H1 (cell line): ENCODE data around the gene LBH. TPM values are rescaled to one million over a fixed set of nuclear protein-coding genes. Genes with fewer than 3 reads are reported as not detected.

Source experiments
- CTCF ChIA-PET: fragments of 300-600 bp; sonication (Branson Sonifier 250); formaldehyde crosslinking; loops from one replicate; lab custom pipeline; 2021; ENCODE audit not compliant: partially characterized antibody; lab: Charles Lee
- POLR2A ChIA-PET: fragments of 300-600 bp; sonication (Branson Sonifier 250); formaldehyde crosslinking; loops from one replicate; lab custom pipeline; 2021; ENCODE audit warnings: inconsistent platforms; ENCODE audit not compliant: partially characterized antibody; lab: Charles Lee
- DNase-seq, 2 experiments: peaks; one replicate each; pipeline versions ENCODE4 v3.0.0 to v3.0.0-alpha.2; 2010 to 2022; ENCODE audit warnings: low spot score in 2 of 2, low read depth in 1 of 2, mixed read lengths in 1 of 2
- FAIRE-seq: peaks from 2 replicates; lab custom pipeline; 2011; peaks lifted over from hg19 to GRCh38; lab: Jason Lieb, UNC
- H2AFZ ChIP-seq: 2 replicates; pipeline ENCODE4 v1.8.1; 2012; ENCODE audit warnings: low read length, inconsistent platforms
- H2AK5ac ChIP-seq: 2 replicates; pipeline ENCODE4 v1.6.1; 2013; ENCODE audit warnings: low read depth, low read length
- H2BK120ac ChIP-seq: replicated peaks from 2 replicates; pipeline ENCODE3; 2013; ENCODE audit warnings: low read depth, low read length, inconsistent platforms
- H2BK12ac ChIP-seq: 2 replicates; pipeline ENCODE4 v1.6.1; 2013; ENCODE audit warnings: low read depth, low read length
- H2BK15ac ChIP-seq: 2 replicates; pipeline ENCODE4 v1.6.1; 2013; ENCODE audit warnings: low read length
- H2BK20ac ChIP-seq: 2 replicates; pipeline ENCODE4 v1.6.1; 2013; ENCODE audit warnings: low read length
- H2BK5ac ChIP-seq: 2 replicates; pipeline ENCODE4 v1.6.1; 2013; ENCODE audit warnings: low read depth, low read length
- H3K14ac ChIP-seq: 2 replicates; pipeline ENCODE4 v1.6.1; 2013; ENCODE audit warnings: inconsistent platforms; ENCODE audit not compliant: insufficient read length
- H3K18ac ChIP-seq: 2 replicates; pipeline ENCODE4 v1.6.1; 2013; ENCODE audit warnings: low read length; ENCODE audit errors: extremely low read depth
- H3K23ac ChIP-seq: 2 replicates; pipeline ENCODE4 v1.6.1; 2013; ENCODE audit warnings: inconsistent platforms; ENCODE audit not compliant: insufficient read length
- H3K23me2 ChIP-seq: 2 replicates; pipeline ENCODE4 v1.6.1; 2013; ENCODE audit warnings: low read depth, low read length
- H3K27ac ChIP-seq: 2 replicates; pipeline ENCODE4 v1.6.1; 2011; ENCODE audit warnings: low read depth, low read length, inconsistent platforms
- H3K27me3 ChIP-seq, 4 experiments: replicated peaks in 1 of 4; 1 replicate in 1 of 4; 2 replicates in 3 of 4; pipeline versions ENCODE4 v1.6.1 to v1.8.1; 2011 to 2013; ENCODE audit warnings: low read length in 3 of 4, mild to moderate bottlenecking in 3 of 4, inconsistent platforms in 2 of 4, mixed read lengths in 2 of 4, moderate library complexity in 1 of 4; ENCODE audit not compliant: control insufficient read depth in 3 of 4, insufficient read depth in 3 of 4; ENCODE audit errors: extremely low read depth in 1 of 4
- H3K36me3 ChIP-seq, 4 experiments: 2 replicates each; pipeline versions ENCODE4 v1.6.1 to v1.8.1; 2011 to 2013; ENCODE audit warnings: mild to moderate bottlenecking in 4 of 4, low read length in 3 of 4, moderate library complexity in 2 of 4, control low read depth in 1 of 4, inconsistent platforms in 1 of 4; ENCODE audit not compliant: insufficient read depth in 4 of 4, control insufficient read depth in 2 of 4
- H3K4ac ChIP-seq: replicated peaks from 2 replicates; pipeline ENCODE3; 2013; ENCODE audit warnings: low read length, low read depth, mixed read lengths, inconsistent platforms; ENCODE audit not compliant: insufficient read length
- H3K4me1 ChIP-seq, 4 experiments: replicated peaks in 1 of 4; 1 replicate in 1 of 4; 2 replicates in 3 of 4; pipeline versions ENCODE4 v1.6.1 to v1.8.1; 2011 to 2013; ENCODE audit warnings: low read length in 3 of 4, inconsistent platforms in 2 of 4, mixed read lengths in 1 of 4; ENCODE audit not compliant: insufficient read depth in 4 of 4, control insufficient read depth in 3 of 4
- H3K4me2 ChIP-seq, 2 experiments: 2 replicates each; pipeline versions ENCODE4 v1.6.1 to v1.8.1; 2011 to 2013; ENCODE audit warnings: low read depth in 2 of 2, low read length in 2 of 2, control low read depth in 1 of 2, inconsistent platforms in 1 of 2, mild to moderate bottlenecking in 1 of 2; ENCODE audit not compliant: insufficient read depth in 1 of 2
- H3K4me3 ChIP-seq, 4 experiments: fragments of 200-600, 300-600 bp in 1 of 4; sonication (generic), shearing (Covaris generic), sonication (Bioruptor Twin) in 1 of 4; 2 replicates each; pipeline versions ENCODE4 v1.5.1 to v1.8.1; 2011 to 2016; ENCODE audit warnings: low read length in 4 of 4, low read depth in 3 of 4, control low read depth in 2 of 4, inconsistent platforms in 2 of 4, mild to moderate bottlenecking in 2 of 4, mixed read lengths in 1 of 4, moderate library complexity in 1 of 4; ENCODE audit not compliant: insufficient read depth in 2 of 4; ENCODE audit errors: extremely low read depth in 1 of 4
- H3K56ac ChIP-seq: replicated peaks from 2 replicates; pipeline ENCODE3; 2013; ENCODE audit warnings: low read depth, mild to moderate bottlenecking, mixed read lengths, low read length, inconsistent platforms; ENCODE audit not compliant: insufficient read length
- H3K79me1 ChIP-seq: 2 replicates; pipeline ENCODE4 v1.6.1; 2013; ENCODE audit warnings: low read depth, low read length, control low read depth
- H3K79me2 ChIP-seq, 2 experiments: 2 replicates each; pipeline versions ENCODE4 v1.6.1 to v1.8.1; 2012 to 2013; ENCODE audit warnings: low read length in 2 of 2, mild to moderate bottlenecking in 2 of 2, inconsistent platforms in 1 of 2; ENCODE audit not compliant: insufficient read depth in 2 of 2, control insufficient read depth in 1 of 2
- H3K9ac ChIP-seq, 4 experiments: replicated peaks in 1 of 4; 1 replicate in 1 of 4; 2 replicates in 3 of 4; pipeline versions ENCODE4 v1.6.1 to v1.8.1; 2011 to 2013; ENCODE audit warnings: low read depth in 3 of 4, low read length in 3 of 4, control low read depth in 2 of 4, mild to moderate bottlenecking in 2 of 4, moderate library complexity in 2 of 4, inconsistent platforms in 1 of 4; ENCODE audit errors: extremely low read depth in 1 of 4
- H3K9me3 ChIP-seq, 2 experiments: 2 replicates each; pipeline versions ENCODE4 v1.6.1 to v1.8.1; 2012 to 2013; ENCODE audit warnings: mild to moderate bottlenecking in 2 of 2, moderate library complexity in 2 of 2, control low read depth in 1 of 2, inconsistent platforms in 1 of 2, low read depth in 1 of 2, low read length in 1 of 2, mixed read lengths in 1 of 2; ENCODE audit not compliant: insufficient read depth in 2 of 2
- H4K20me1 ChIP-seq, 2 experiments: replicated peaks in 1 of 2; 2 replicates each; pipeline versions ENCODE3 to v1.8.1; 2011 to 2013; ENCODE audit warnings: inconsistent platforms in 2 of 2, low read length in 2 of 2, mild to moderate bottlenecking in 1 of 2; ENCODE audit not compliant: insufficient read depth in 2 of 2, control insufficient read depth in 1 of 2
- H4K5ac ChIP-seq: 2 replicates; pipeline ENCODE4 v1.6.1; 2013; ENCODE audit warnings: low read length, low read depth, mixed read lengths, inconsistent platforms; ENCODE audit not compliant: insufficient read length
- H4K8ac ChIP-seq: 2 replicates; pipeline ENCODE4 v1.8.0; 2013; ENCODE audit warnings: mild to moderate bottlenecking, moderate library complexity, low read length, inconsistent platforms; ENCODE audit not compliant: insufficient read depth; ENCODE audit errors: extremely low read depth
- H4K91ac ChIP-seq: replicated peaks from 2 replicates; pipeline ENCODE3; 2013; ENCODE audit warnings: low read length, mixed read lengths, inconsistent platforms; ENCODE audit not compliant: insufficient read length
- CTBP2 ChIP-seq: IDR thresholded peaks from 2 replicates; pipeline ENCODE4 v1.7.0; 2011; ENCODE audit warnings: borderline replicate concordance, mild to moderate bottlenecking, moderate library complexity, mixed read lengths, low read length; ENCODE audit not compliant: insufficient read depth, insufficient read length
- HDAC6 ChIP-seq: IDR thresholded peaks from one replicate; pipeline ENCODE4 v1.7.1; 2012; ENCODE audit warnings: low read depth, mild to moderate bottlenecking, inconsistent platforms, low read length, moderate library complexity
- KDM4A ChIP-seq: IDR thresholded peaks from one replicate; pipeline ENCODE4 v1.7.1; 2012; ENCODE audit warnings: low read depth, mild to moderate bottlenecking, moderate library complexity, low read length, inconsistent platforms; ENCODE audit not compliant: severe bottlenecking
- POU5F1 ChIP-seq: IDR thresholded peaks from 2 replicates; pipeline ENCODE4 v1.6.1; 2011; ENCODE audit warnings: low read depth, mild to moderate bottlenecking, low read length, moderate library complexity
- RNF2 ChIP-seq: fragments of 200-900, 300-1000 bp; sonication (generic); IDR thresholded peaks from 2 replicates; pipeline ENCODE4 v1.7.1; 2016; ENCODE audit warnings: borderline replicate concordance, low read depth, mild to moderate bottlenecking, antibody characterized with exemption, low read length; ENCODE audit not compliant: poor library complexity, severe bottlenecking; ENCODE audit errors: missing control alignments
- TAF1 ChIP-seq: IDR thresholded peaks from 2 replicates; pipeline ENCODE4 v1.6.1; 2011; ENCODE audit warnings: mild to moderate bottlenecking, low read depth, low read length
- TCF12 ChIP-seq: IDR thresholded peaks from 2 replicates; pipeline ENCODE4 v1.6.1; 2011; ENCODE audit warnings: low read depth, mild to moderate bottlenecking, low read length
- WGBS, 2 experiments: shearing (Covaris generic) in 1 of 2; methylation state at CpG; one replicate each; pipeline versions ENCODE4 v1.1.6 to v1.1.7; 2013 to 2015; ENCODE audit warnings: low lambda C conversion rate in 2 of 2, mixed read lengths in 2 of 2, inconsistent platforms in 1 of 2, low coverage in 1 of 2, missing lambda C conversion rate in 1 of 2; ENCODE audit not compliant: insufficient replicate concordance in 2 of 2, insufficient coverage in 1 of 2, insufficient read length in 1 of 2; ENCODE audit errors: extremely low coverage in 1 of 2, missing lambda C conversion rate in 1 of 2; 5-methylcytosine and 5-hydroxymethylcytosine counted together
- polyA plus RNA-seq, 7 experiments: library from polyadenylated mRNA; depleted of rRNA in 3 of 7; stranded (reverse) in 5 of 7; unstranded in 2 of 7; fragments of >200 nt in 5 of 7; fragments of 200-250 nt in 2 of 7; gene quantifications; 1 replicate in 5 of 7; 2 replicates in 1 of 7; 4 replicates in 1 of 7; pipeline versions ENCODE4 v1.2.1 to v1.2.3, GENCODE V29; 2011 to 2013; ENCODE audit warnings: missing spikeins in 2 of 7, mixed read lengths in 2 of 7
- total RNA-seq: library from RNA; stranded (reverse); fragmentation: NEBNext Ultra II Directional; extraction: Animal tissue kit (Norgen Biotek cat#: 25700); gene quantifications from 2 replicates; pipeline ENCODE4 v1.2.1, GENCODE V29; 2021

Gene LBH
- total and polyA plus RNA-seq, 2 of the 8 experiments (the other 6 are each of a cell fraction or from before 2014, with no cell fraction given): 25.7 to 34.5 TPM

GRCh38 chr2:30255026-30255425, 23.7 kb downstream of the LBH start:
- Histone ChIP-seq H3K4me1 (peaks cover 0 to 3% (median 0%) of the 10 kb centered on the region in 4 experiments; a peak in 1 of 7 replicates), H3K9ac (no peak overlapping the region), H2AK5ac (no peak overlapping the region), H2BK15ac (no peak overlapping the region), H4K91ac (no peak overlapping the region), H3K27ac (no peak overlapping the region), H3K79me2 (no peaks in the 10 kb centered on the region), H4K20me1 (no peaks in the 10 kb centered on the region), H3K4ac (no peak overlapping the region), H3K56ac (no peak overlapping the region), H2BK120ac (no peak overlapping the region), H3K4me2 (no peak overlapping the region), H3K23ac (no peak overlapping the region), H4K8ac (peak overlapping the region; percentile 5; the same call in 1 of the 2 replicates), H3K36me3 (peaks cover 0 to 10% (median 4%) of the 10 kb centered on the region in 4 experiments; a peak in 6 of 8 replicates), H2BK5ac (no peak overlapping the region), H3K9me3 (no peaks in the 10 kb centered on the region), H3K14ac (no peak overlapping the region), H2BK20ac (no peak overlapping the region), H3K79me1 (no peaks in the 10 kb centered on the region; the same call in 1 of the 2 replicates), H3K27me3 (no peaks in the 10 kb centered on the region), H3K18ac (no peak overlapping the region), H4K5ac (no peak overlapping the region), H3K4me3 (no peak overlapping the region), H2BK12ac (no peak overlapping the region), H2AFZ (no peak overlapping the region), H3K23me2 (no peaks in the 10 kb centered on the region)
- FAIRE-seq (no peak), DNase-seq (no peak)
- POLR2A ChIA-PET: interaction anchor here (1.2 to 1.6 kb wide), 2 partner anchors 10 to 24 kb away, joined by 4 read pairs; partner anchors contain the start of gene LBH
- CTCF ChIA-PET: interaction anchor here (1.1 to 11.4 kb wide), 3 partner anchors 12 to 53 kb away, joined by 3 to 74 read pairs (median 7); no protein-coding TSS in a partner anchor
- no peak for TF ChIP-seq RNF2
- no peak for TF ChIP-seq CTBP2
- no peak for TF ChIP-seq HDAC6
- no peak for TF ChIP-seq TAF1
- TF ChIP-seq POU5F1: no peak
- no peak for TF ChIP-seq KDM4A
- TF ChIP-seq TCF12: no peak
- 91% methylated on average over 16 of the region's 16 CpGs; no CpG with 5 or more reads in 1 of the 2 experiments for WGBS, 2 experiments
